Sigmoid colon (tissue), 7 donors: ENCODE data around the gene TBXAS1. TPM values are rescaled to one million over a fixed set of nuclear protein-coding genes. Genes with fewer than 3 reads are reported as not detected.

Experiments used
- DNase-seq: peaks from one replicate; pipeline ENCODE4 v3.0.0-alpha.2; 2019
- H3K27ac ChIP-seq, 4 donors: fragments of 200-600 bp; sonication (generic); one replicate each; pipeline ENCODE4 v1.5.1; 2016 to 2019; ENCODE audit warnings: mild to moderate bottlenecking in 1 of 4
- H3K27me3 ChIP-seq, 3 donors: fragments of 200-600 bp; sonication (generic); one replicate each; pipeline ENCODE4 v1.5.1; 2019; ENCODE audit warnings: mild to moderate bottlenecking in 1 of 3
- H3K36me3 ChIP-seq, 4 donors: fragments of 200-600 bp; sonication (generic); one replicate each; pipeline ENCODE4 v1.5.1; 2016 to 2019
- H3K4me1 ChIP-seq, 4 donors: fragments of 200-600 bp; sonication (generic); one replicate each; pipeline ENCODE4 v1.5.1; 2017 to 2019
- H3K4me3 ChIP-seq, 4 donors: fragments of 200-600 bp; sonication (generic); one replicate each; pipeline ENCODE4 v1.5.1; 2017 to 2019; ENCODE audit warnings: mild to moderate bottlenecking in 2 of 4, moderate library complexity in 1 of 4
- H3K9me3 ChIP-seq, 4 donors: fragments of 200-600 bp in 3 of 4; sonication (generic) in 3 of 4; one replicate each; pipeline versions ENCODE4 v1.5.1 to v1.6.1; 2013 to 2019
- EP300 ChIP-seq, 4 donors: sonication (generic); formaldehyde crosslinking; IDR thresholded peaks; one replicate each; pipeline ENCODE4 v1.6.1; 2017; ENCODE audit warnings: antibody characterized with exemption in 4 of 4
- POLR2A ChIP-seq, 2 donors: fragments of 450-650 bp; IDR thresholded peaks; one replicate each; pipeline ENCODE4 v1.6.1; 2016; ENCODE audit warnings: antibody characterized with exemption in 2 of 2, mild to moderate bottlenecking in 2 of 2, moderate library complexity in 2 of 2
- POLR2AphosphoS5 ChIP-seq, 4 donors: sonication (generic); formaldehyde crosslinking; IDR thresholded peaks; one replicate each; pipeline ENCODE4 v1.6.1; 2017; ENCODE audit warnings: antibody characterized with exemption in 4 of 4
- WGBS, 2 donors: extraction: QIAGEN DNeasy Blood & Tissue Kit; methylation state at CpG; one replicate each; pipeline ENCODE4 v1.1.7; 2013; 5-methylcytosine and 5-hydroxymethylcytosine counted together
- intact Hi-C: fragments of 100-400 bp; cut with DNase I; formaldehyde crosslinking; loops from one replicate; pipeline ENCODE4 v1.15.1; 2023
- polyA plus RNA-seq, 3 donors: library from polyadenylated mRNA; stranded (reverse); fragments of 200-250 nt; gene quantifications; one replicate each; pipeline ENCODE4 v1.2.3, GENCODE V29; 2013
- total RNA-seq, 4 donors: library from RNA; depleted of rRNA; stranded (reverse); fragments of >200 nt; gene quantifications; one replicate each; pipeline ENCODE4 v1.1.0, GENCODE V29; 2016
- TF ChIP-seq, protein P1 (sequence below), 4 experiments: fragments of 450-650 bp in 3 of 4; fragments of 200-600 bp in 1 of 4; IDR thresholded peaks; one replicate each; pipeline ENCODE4 v1.5.1; 2016 to 2019; ENCODE audit warnings: antibody characterized with exemption in 4 of 4, mild to moderate bottlenecking in 3 of 4, moderate library complexity in 2 of 4
- donor health status: healthy with polysubstance abuse.
- donor health status: Bipolar disorder and iron deficiency.
- donor health status: healthy.

The TBXAS1 gene
- total and polyA plus RNA-seq, 7 donors = 6.0 to 28.2 (median 19.3) TPM

DNA sequence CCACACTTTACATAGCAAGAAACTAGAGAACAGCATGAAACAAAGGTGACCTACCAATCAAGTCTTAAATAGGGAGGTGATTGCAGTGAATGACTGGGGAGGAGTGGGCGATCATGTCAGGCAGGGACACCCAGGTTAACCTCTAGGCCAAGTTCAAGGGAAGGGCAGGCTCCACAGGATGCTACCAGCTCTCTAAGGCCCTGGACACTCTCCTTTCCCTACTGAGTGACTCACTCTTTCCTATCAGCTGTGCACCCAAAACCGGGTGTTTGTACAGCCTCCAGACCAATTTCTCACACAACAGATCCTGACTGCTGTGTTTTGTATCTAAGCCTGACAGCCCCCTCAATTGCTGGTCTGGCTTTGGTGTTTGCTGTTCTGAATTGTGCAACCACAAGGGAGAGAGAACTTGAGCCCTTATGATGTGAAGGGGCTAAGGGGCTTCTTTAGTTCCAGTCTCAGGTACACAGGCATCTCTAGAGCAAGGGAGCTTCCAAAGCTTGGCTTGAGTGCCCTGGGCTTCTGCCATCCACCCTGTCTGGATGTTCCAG, 107.8 kb downstream of the TBXAS1 start:
- intact Hi-C loops = no loop called here
- Histone ChIP-seq H3K4me3 (no peak overlapping the region), H3K9me3 (no peaks in the 10 kb centered on the region), H3K27ac (no peak overlapping the region), H3K36me3 (no peaks in the 10 kb centered on the region), H3K4me1 (no peaks in the 10 kb centered on the region), H3K27me3 (no peaks in the 10 kb centered on the region)
- TF ChIP-seq EP300 (IDR thresholded peaks at IDR 0.05) (no peak), POLR2AphosphoS5 (IDR thresholded peaks at IDR 0.05) (peak in 2 of 4 donors; percentile 28 to 44)
- DNase-seq = no peak
- 57 to 69% methylated on average over 2 of the region's 2 CpGs for WGBS, 2 donors

DNA sequence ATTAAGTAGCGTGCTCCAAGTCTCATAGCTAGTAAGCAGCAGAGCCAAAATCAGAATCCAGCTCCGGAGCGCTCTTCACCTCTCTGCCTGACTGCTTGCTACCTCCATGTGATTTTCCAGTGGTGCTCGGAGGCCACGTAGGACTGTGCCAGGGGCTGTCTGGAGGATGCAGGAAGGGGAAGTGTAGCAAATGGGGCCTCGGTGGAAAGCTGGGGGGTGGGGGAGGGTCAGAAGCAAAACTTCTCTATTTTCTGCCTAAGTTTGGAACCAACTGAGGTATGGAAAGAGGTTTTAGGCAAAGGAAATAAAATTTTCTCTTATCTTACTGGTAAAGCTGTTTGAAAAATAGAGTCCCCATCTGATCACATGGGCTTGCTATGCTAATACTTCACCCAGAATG, 108.7 kb downstream of the TBXAS1 start:
- no peak overlapping the region for H3K4me3 ChIP-seq
- WGBS, 2 donors = 66 to 88% methylated on average over 6 of the region's 6 CpGs
- H3K9me3 ChIP-seq = no peaks in the 10 kb centered on the region
- DNase-seq = no peak
- H3K27ac ChIP-seq = no peak overlapping the region
- no peaks in the 10 kb centered on the region for H3K27me3 ChIP-seq
- H3K4me1 ChIP-seq = no peaks in the 10 kb centered on the region
- no peaks in the 10 kb centered on the region for H3K36me3 ChIP-seq
- TF ChIP-seq, protein P1, sequence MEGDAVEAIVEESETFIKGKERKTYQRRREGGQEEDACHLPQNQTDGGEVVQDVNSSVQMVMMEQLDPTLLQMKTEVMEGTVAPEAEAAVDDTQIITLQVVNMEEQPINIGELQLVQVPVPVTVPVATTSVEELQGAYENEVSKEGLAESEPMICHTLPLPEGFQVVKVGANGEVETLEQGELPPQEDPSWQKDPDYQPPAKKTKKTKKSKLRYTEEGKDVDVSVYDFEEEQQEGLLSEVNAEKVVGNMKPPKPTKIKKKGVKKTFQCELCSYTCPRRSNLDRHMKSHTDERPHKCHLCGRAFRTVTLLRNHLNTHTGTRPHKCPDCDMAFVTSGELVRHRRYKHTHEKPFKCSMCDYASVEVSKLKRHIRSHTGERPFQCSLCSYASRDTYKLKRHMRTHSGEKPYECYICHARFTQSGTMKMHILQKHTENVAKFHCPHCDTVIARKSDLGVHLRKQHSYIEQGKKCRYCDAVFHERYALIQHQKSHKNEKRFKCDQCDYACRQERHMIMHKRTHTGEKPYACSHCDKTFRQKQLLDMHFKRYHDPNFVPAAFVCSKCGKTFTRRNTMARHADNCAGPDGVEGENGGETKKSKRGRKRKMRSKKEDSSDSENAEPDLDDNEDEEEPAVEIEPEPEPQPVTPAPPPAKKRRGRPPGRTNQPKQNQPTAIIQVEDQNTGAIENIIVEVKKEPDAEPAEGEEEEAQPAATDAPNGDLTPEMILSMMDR (IDR thresholded peaks at IDR 0.05) = no peak
- TF ChIP-seq POLR2AphosphoS5 (IDR thresholded peaks at IDR 0.05) (no peak), EP300 (IDR thresholded peaks at IDR 0.05) (no peak)
- intact Hi-C loops = no loop called here

DNA sequence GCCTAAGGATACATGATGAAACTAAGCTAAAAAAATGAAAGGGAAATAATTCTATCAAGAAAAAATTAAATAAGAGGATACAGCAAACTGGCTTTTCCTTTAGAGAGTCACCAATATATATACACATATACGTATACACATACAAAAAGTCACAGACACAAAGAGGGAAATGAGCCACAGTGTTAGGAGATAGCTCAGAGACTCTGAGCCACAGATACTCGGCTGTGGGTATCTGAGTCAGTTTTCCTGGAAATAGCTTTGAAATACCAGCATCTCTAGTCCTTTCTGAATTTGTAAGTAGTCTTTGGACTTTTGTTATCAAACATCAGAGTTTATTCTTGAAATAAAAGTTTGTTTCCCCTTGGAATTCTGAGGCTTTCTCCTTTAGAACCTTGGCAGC, 111.8 kb downstream of the TBXAS1 start:
- no peak for TF ChIP-seq EP300 (IDR thresholded peaks at IDR 0.05)
- no peak for TF ChIP-seq POLR2AphosphoS5 (IDR thresholded peaks at IDR 0.05)
- TF ChIP-seq, protein P1 (IDR thresholded peaks at IDR 0.05) = no peak
- TF ChIP-seq POLR2A (IDR thresholded peaks at IDR 0.05) = no peak
- peaks cover 0 to 6% (median 3%) of the 10 kb centered on the region in 4 donors for H3K9me3 ChIP-seq
- DNase-seq = no peak
- 81 to 90% methylated on average over 2 of the region's 2 CpGs for WGBS, 2 donors
- H3K27ac ChIP-seq = no peak overlapping the region
- no peak overlapping the region for H3K4me3 ChIP-seq
- H3K36me3 ChIP-seq = no peaks in the 10 kb centered on the region
- no peaks in the 10 kb centered on the region for H3K4me1 ChIP-seq
- intact Hi-C loops = no loop called here
- peaks cover 0 to 1% (median 0%) of the 10 kb centered on the region in 3 donors for H3K27me3 ChIP-seq

DNA sequence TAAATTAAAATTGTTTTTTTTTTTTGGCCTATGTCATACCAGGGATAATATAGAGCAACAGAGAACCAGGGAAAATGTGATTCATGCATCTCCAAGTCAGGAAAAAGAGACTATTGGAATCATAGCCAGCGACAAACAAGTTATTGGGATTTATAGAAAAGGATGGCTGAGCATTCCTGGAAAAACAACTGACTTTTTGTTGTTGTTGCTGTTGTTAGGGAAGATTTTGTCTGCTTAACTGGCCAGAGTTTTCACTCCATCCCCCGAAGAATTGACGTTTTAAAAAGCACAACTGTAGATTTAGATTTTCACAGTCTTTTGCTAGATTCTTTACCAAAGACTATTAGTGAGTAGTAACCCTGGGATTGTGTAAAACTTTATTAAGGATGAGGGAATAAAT, 112.4 kb downstream of the TBXAS1 start:
- Histone ChIP-seq H3K36me3 (no peaks in the 10 kb centered on the region), H3K4me3 (no peak overlapping the region), H3K27ac (no peak overlapping the region), H3K9me3 (peaks cover 0 to 9% (median 3%) of the 10 kb centered on the region in 4 donors), H3K4me1 (no peaks in the 10 kb centered on the region), H3K27me3 (peaks cover 0 to 3% (median 0%) of the 10 kb centered on the region in 3 donors)
- no peak for DNase-seq
- 91% methylated on average over 3 of the region's 3 CpGs for WGBS, 2 donors
- intact Hi-C loops = no loop called here
- TF ChIP-seq, protein P1 (IDR thresholded peaks at IDR 0.05) = no peak
- TF ChIP-seq POLR2A (IDR thresholded peaks at IDR 0.05) = no peak
- no peak for TF ChIP-seq POLR2AphosphoS5 (IDR thresholded peaks at IDR 0.05)
- TF ChIP-seq EP300 (IDR thresholded peaks at IDR 0.05) = no peak

DNA sequence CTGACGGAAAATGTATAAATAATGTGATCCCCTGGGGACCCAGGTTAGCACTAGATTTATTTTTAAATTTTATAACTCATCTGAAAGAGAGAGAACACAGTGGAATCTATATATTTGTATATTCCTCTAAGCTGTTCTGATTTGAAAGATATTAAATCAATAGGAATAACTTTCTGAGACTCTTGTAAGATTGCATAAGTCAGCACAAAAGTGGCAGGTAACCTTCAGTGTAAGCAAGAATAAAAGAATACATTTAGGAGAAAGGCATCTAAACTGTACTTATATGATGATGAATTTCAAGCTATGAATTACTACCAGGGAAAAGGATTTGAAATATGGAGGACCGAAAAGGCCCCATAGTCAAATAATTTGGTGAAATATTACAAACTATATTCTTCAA, 112.8 kb downstream of the TBXAS1 start:
- H3K4me1 ChIP-seq = no peaks in the 10 kb centered on the region
- no peak overlapping the region for H3K27ac ChIP-seq
- H3K27me3 ChIP-seq = peaks cover 0 to 3% (median 0%) of the 10 kb centered on the region in 3 donors
- H3K9me3 ChIP-seq = peaks cover 0 to 9% (median 3%) of the 10 kb centered on the region in 4 donors
- no peak for DNase-seq
- H3K36me3 ChIP-seq = no peaks in the 10 kb centered on the region
- TF ChIP-seq POLR2A (IDR thresholded peaks at IDR 0.05) = no peak
- TF ChIP-seq, protein P1 (IDR thresholded peaks at IDR 0.05) = no peak
- no peak for TF ChIP-seq EP300 (IDR thresholded peaks at IDR 0.05)
- no peak for TF ChIP-seq POLR2AphosphoS5 (IDR thresholded peaks at IDR 0.05)
- no peak overlapping the region for H3K4me3 ChIP-seq
- 86 to 97% methylated on average over 2 of the region's 2 CpGs for WGBS, 2 donors
- intact Hi-C loops = no loop called here
